Neural progenitor cell (in vitro differentiated cells): ENCODE data around the gene EFNA2. TPM values are rescaled to one million over a fixed set of nuclear protein-coding genes. Genes with fewer than 3 reads are reported as not detected.

ENCODE experiments used
- DNase-seq: peaks from one replicate; pipeline ENCODE4 v3.0.0-alpha.2; 2016; ENCODE audit warnings: low spot score
- H2AFZ ChIP-seq: fragments of 200-600 bp; sonication (generic); replicated peaks from 2 replicates; pipeline ENCODE4 v1.6.1; 2016; ENCODE audit warnings: antibody characterized with exemption
- H3F3A ChIP-seq: fragments of 200-600 bp; sonication (generic); 2 replicates; pipeline ENCODE4 v1.6.1; 2016; ENCODE audit warnings: antibody characterized with exemption, low read depth
- H3K27ac ChIP-seq: fragments of 200-600 bp; sonication (generic); 2 replicates; pipeline ENCODE4 v1.5.1; 2016; ENCODE audit warnings: mild to moderate bottlenecking
- H3K27me3 ChIP-seq: fragments of 200-600 bp; sonication (generic); 2 replicates; pipeline ENCODE4 v1.6.1; 2016; ENCODE audit warnings: mild to moderate bottlenecking, moderate library complexity
- H3K36me3 ChIP-seq: fragments of 200-600 bp; sonication (generic); 2 replicates; pipeline ENCODE4 v1.5.1; 2016
- H3K4me1 ChIP-seq: fragments of 200-600 bp; sonication (generic); 2 replicates; pipeline ENCODE4 v1.6.1; 2016; ENCODE audit warnings: mixed run types
- H3K4me2 ChIP-seq: fragments of 200-600 bp; sonication (generic); 2 replicates; pipeline ENCODE4 v1.6.1; 2016
- H3K4me3 ChIP-seq: fragments of 200-600 bp; sonication (generic); 2 replicates; pipeline ENCODE4 v1.5.1; 2016
- H3K79me2 ChIP-seq: fragments of 200-600 bp; sonication (generic); 2 replicates; pipeline ENCODE4 v1.6.1; 2016; ENCODE audit warnings: low read depth
- H3K9ac ChIP-seq: fragments of 200-600 bp; sonication (generic); 2 replicates; pipeline ENCODE4 v1.6.1; 2016
- H3K9me3 ChIP-seq: fragments of 200-600 bp; sonication (generic); 2 replicates; pipeline ENCODE4 v1.5.1; 2016; ENCODE audit warnings: low read depth
- H4K20me1 ChIP-seq: fragments of 200-600 bp; sonication (generic); 2 replicates; pipeline ENCODE4 v1.6.1; 2016; ENCODE audit warnings: low read depth
- H3K27ac Mint-ChIP-seq: 3 replicates; pipeline ENCODE4 v1.8.0; 2021; ENCODE audit warnings: mixed read lengths
- H3K27me3 Mint-ChIP-seq: 2 replicates; pipeline ENCODE4 v1.8.0; 2022; ENCODE audit warnings: low read depth, mild to moderate bottlenecking, inconsistent platforms, moderate library complexity, mixed read lengths; ENCODE audit not compliant: insufficient read depth
- H3K36me3 Mint-ChIP-seq: 3 replicates; pipeline ENCODE4 v1.8.0; 2021; ENCODE audit warnings: mixed read lengths
- H3K4me1 Mint-ChIP-seq: 3 replicates; pipeline ENCODE4 v1.8.0; 2021; ENCODE audit warnings: mixed read lengths
- H3K4me3 Mint-ChIP-seq: 3 replicates; pipeline ENCODE4 v1.8.0; 2021; ENCODE audit warnings: mild to moderate bottlenecking, moderate library complexity, mixed read lengths
- H3K9me3 Mint-ChIP-seq: 3 replicates; pipeline ENCODE4 v1.8.0; 2020; ENCODE audit warnings: mixed read lengths
- EZH2 ChIP-seq: fragments of 200-600 bp; sonication (generic); IDR thresholded peaks from 2 replicates; pipeline ENCODE4 v1.6.1; 2017; ENCODE audit warnings: antibody characterized with exemption, mild to moderate bottlenecking, moderate library complexity
- EZH2phosphoT487 ChIP-seq: fragments of 200-600 bp; sonication (generic); IDR thresholded peaks from 2 replicates; pipeline ENCODE4 v1.6.1; 2017; ENCODE audit warnings: antibody characterized with exemption
- total RNA-seq: library from RNA; depleted of rRNA; stranded (reverse); fragments of >200 nt; gene quantifications from 2 replicates; pipeline ENCODE4 v1.2.3, GENCODE V29; 2015; ENCODE audit warnings: low replicate concordance
- TF ChIP-seq, protein P1 (sequence below): fragments of 200-600 bp; sonication (generic); IDR thresholded peaks from 2 replicates; pipeline ENCODE4 v1.5.1; 2017; ENCODE audit warnings: antibody characterized with exemption, mild to moderate bottlenecking

The EFNA2 gene
- total RNA-seq, 1 donor from 2014 or later, result 13.2 TPM

DNA sequence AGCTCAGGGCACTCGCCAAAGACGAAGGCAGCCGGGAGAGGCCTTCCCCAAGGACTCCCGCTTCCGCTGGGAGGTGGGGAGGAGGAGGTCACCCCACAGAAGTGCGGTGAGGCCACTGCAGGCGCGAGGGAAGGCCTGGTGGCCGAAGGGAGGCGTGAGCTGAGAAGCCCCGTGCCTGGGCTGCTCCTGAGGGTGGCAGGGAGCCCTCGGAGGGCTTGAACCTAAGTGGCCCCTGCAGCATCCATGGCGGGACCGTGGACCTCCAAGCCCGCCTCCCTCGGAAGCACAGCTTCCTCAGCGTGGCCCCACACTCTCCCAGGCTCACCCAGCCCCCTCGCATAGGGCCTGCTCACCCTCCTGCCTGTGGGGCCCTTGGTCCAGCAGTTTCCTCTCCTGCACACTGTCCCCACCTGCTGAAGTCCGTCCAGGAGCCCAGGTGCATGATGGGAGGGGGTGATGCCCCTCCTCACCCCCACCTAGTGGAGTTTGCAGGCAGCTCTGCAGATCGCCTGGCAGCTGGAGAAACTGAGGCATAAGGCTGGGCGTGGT is 25.9 kb downstream of the EFNA2 start:
- H3K79me2 ChIP-seq, result no peaks in the 10 kb centered on the region
- TF ChIP-seq, protein P1, sequence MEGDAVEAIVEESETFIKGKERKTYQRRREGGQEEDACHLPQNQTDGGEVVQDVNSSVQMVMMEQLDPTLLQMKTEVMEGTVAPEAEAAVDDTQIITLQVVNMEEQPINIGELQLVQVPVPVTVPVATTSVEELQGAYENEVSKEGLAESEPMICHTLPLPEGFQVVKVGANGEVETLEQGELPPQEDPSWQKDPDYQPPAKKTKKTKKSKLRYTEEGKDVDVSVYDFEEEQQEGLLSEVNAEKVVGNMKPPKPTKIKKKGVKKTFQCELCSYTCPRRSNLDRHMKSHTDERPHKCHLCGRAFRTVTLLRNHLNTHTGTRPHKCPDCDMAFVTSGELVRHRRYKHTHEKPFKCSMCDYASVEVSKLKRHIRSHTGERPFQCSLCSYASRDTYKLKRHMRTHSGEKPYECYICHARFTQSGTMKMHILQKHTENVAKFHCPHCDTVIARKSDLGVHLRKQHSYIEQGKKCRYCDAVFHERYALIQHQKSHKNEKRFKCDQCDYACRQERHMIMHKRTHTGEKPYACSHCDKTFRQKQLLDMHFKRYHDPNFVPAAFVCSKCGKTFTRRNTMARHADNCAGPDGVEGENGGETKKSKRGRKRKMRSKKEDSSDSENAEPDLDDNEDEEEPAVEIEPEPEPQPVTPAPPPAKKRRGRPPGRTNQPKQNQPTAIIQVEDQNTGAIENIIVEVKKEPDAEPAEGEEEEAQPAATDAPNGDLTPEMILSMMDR, result no peak
- no peaks in the 10 kb centered on the region for H3K36me3 Mint-ChIP-seq
- no peak overlapping the region for H3K4me3 Mint-ChIP-seq
- H2AFZ ChIP-seq, result no peak overlapping the region
- H3F3A ChIP-seq, result peaks cover 30% of the 10 kb centered on the region
- H3K27me3 ChIP-seq, result peaks cover 19% of the 10 kb centered on the region
- H3K9me3 Mint-ChIP-seq, result no peaks in the 10 kb centered on the region
- peaks cover 13% of the 10 kb centered on the region for H3K27me3 Mint-ChIP-seq
- no peak overlapping the region for H3K27ac Mint-ChIP-seq
- H3K36me3 ChIP-seq, result no peaks in the 10 kb centered on the region
- H3K4me3 ChIP-seq, result no peak overlapping the region
- no peak overlapping the region for H3K9ac ChIP-seq
- peaks cover 14% of the 10 kb centered on the region for H3K4me1 Mint-ChIP-seq
- H4K20me1 ChIP-seq, result no peaks in the 10 kb centered on the region
- H3K9me3 ChIP-seq, result no peaks in the 10 kb centered on the region
- peak; percentile 46 for DNase-seq
- peaks cover 25% of the 10 kb centered on the region for H3K4me1 ChIP-seq
- H3K4me2 ChIP-seq, result no peak overlapping the region
- no peak overlapping the region for H3K27ac ChIP-seq

DNA sequence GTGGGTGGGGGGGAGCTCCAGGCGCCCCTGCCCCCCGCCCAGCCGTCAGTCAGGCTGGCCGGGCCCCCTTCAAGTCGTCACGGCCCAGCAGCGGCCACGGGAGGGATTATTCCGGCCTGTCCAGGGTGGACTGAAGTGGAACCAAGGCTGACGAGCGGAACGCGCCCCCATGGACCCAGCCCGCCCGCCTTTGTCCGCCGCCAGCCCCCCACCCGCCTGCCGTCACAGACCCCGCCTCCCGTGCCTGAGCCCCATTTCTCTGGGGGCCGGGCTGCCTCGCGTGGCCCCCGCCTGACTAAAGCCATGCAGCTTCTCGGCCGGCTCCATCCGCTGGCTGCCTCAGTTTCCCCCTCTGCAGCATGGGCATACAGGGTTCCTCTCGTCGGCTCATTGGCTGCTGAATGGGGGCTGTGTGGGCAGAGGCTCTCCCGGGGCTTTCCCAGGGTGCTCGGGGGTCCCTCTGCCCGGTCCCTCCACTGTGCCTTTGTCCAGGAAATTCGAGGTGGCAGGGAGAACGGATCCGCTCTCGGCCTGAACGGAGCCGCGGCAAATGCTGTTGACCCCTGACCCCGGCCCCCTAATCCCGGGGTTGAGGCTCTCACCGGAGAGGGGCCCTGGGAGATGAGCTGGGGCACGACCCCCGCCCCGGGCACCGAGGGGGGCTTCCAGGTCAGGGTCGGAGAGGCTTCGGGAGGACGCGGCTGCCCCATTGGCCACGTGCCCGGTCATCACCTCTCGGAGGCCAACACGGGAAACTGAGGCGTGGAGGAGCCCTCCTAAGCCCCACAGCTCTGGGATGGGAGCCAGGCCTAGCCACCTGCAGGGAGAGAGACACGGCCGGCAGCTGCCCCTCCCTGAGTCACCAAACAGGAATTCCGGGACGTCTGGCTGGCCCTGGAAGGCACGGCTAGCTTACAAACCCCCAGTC is 27.4 kb downstream of the EFNA2 start:
- no peaks in the 10 kb centered on the region for H3K79me2 ChIP-seq
- peak; percentile 48 for DNase-seq
- no peak for TF ChIP-seq EZH2
- TF ChIP-seq EZH2phosphoT487, result no peak
- TF ChIP-seq, protein P1, result no peak
- peaks cover 25% of the 10 kb centered on the region for H3K4me1 ChIP-seq
- H3K9me3 Mint-ChIP-seq, result peaks cover 3% of the 10 kb centered on the region
- H2AFZ ChIP-seq, result no peak overlapping the region
- peaks cover 38% of the 10 kb centered on the region for H3F3A ChIP-seq
- H3K4me3 Mint-ChIP-seq, result no peak overlapping the region
- no peak overlapping the region for H3K9ac ChIP-seq
- peaks cover 22% of the 10 kb centered on the region for H3K4me1 Mint-ChIP-seq
- no peaks in the 10 kb centered on the region for H3K36me3 Mint-ChIP-seq
- H3K4me3 ChIP-seq, result no peak overlapping the region
- no peaks in the 10 kb centered on the region for H3K9me3 ChIP-seq
- H3K27me3 ChIP-seq, result peaks cover 29% of the 10 kb centered on the region
- H3K27ac ChIP-seq, result no peak overlapping the region
- peaks cover 16% of the 10 kb centered on the region for H3K27me3 Mint-ChIP-seq
- H3K36me3 ChIP-seq, result no peaks in the 10 kb centered on the region
- no peak overlapping the region for H3K27ac Mint-ChIP-seq
- H4K20me1 ChIP-seq, result no peaks in the 10 kb centered on the region
- H3K4me2 ChIP-seq, result peak overlapping the region; percentile 6

DNA sequence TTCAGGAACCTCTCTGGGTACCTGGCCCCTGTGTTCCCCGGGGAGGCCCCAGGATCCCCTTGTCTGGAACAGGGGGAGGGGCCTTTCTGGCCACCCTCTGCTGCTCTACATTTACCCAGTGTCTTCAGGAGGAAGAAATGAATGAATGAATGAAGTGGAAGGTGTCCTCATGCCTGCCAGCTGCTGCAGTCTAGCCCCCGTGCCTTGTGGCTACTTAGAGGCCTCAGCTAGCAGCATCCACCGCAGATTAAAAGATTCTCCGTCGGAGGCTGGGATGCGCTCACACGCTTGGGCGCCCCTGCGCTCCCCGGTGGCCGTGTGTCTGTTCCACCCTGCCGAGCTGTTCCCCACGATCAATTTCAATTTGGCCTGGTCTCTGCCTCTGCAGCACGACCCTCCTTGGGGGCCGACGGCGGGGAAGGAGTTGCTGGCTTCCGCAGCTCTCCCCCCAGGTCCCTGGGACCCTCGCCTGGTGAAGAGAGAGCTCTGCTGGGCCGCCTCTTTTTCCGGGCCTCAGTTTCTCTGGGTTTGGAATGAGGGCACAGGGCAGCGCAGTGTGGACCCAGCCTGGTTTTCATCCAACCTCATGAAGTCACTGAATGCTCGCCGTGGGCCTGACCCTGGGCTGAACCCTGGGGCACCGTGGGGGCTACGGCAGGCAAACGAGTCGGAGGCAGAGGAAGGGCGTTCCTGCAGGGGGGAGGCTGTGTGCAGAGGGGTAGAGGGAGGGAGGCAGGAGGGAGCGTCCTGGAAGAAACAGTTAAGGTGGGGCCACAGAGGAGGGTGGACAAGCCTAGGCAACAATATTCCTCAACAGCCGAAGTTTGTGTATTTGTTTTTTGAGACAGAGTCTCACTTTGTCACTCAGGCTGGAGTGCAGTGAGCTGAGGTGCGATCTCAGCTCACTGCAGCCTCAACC is 28.3 kb downstream of the EFNA2 start:
- Histone ChIP-seq H3K27me3 (peaks cover 29% of the 10 kb centered on the region), H3K9me3 (no peaks in the 10 kb centered on the region), H3K27ac (no peak overlapping the region), H3K36me3 (no peaks in the 10 kb centered on the region), H4K20me1 (no peaks in the 10 kb centered on the region), H3K4me2 (no peak overlapping the region), H3K79me2 (no peaks in the 10 kb centered on the region), H3K9ac (no peak overlapping the region), H3K4me3 (no peak overlapping the region), H3K4me1 (peaks cover 31% of the 10 kb centered on the region), H2AFZ (no peak overlapping the region), H3F3A (peaks cover 45% of the 10 kb centered on the region)
- H3K27ac Mint-ChIP-seq, result no peak overlapping the region
- no peak for DNase-seq
- H3K4me1 Mint-ChIP-seq, result peaks cover 28% of the 10 kb centered on the region
- H3K36me3 Mint-ChIP-seq, result no peaks in the 10 kb centered on the region
- peaks cover 19% of the 10 kb centered on the region for H3K27me3 Mint-ChIP-seq
- peak overlapping the region; percentile 75 for H3K4me3 Mint-ChIP-seq
- H3K9me3 Mint-ChIP-seq, result peaks cover 3% of the 10 kb centered on the region
- TF ChIP-seq EZH2phosphoT487 (no peak), EZH2 (no peak)
- TF ChIP-seq, protein P1, result no peak
